GM23338 (cell line): ENCODE data around the gene GATA1. TPM values are rescaled to one million over a fixed set of nuclear protein-coding genes. Genes with fewer than 3 reads are reported as not detected.

Experiments used
- CREB1 ChIP-seq: fragments of 250-450 bp; sonication (Bioruptor Pico); IDR thresholded peaks from 2 replicates; pipeline ENCODE4 v1.5.0; 2020; ENCODE audit warnings: low read depth, mild to moderate bottlenecking, moderate library complexity
- CTCF ChIP-seq, 2 experiments: fragments of 200-600 bp in 1 of 2; sonication (generic) in 1 of 2; conservative IDR thresholded peaks; 2 replicates each; pipeline versions ENCODE4 v1.5.1 to v1.6.1; 2016 to 2017; ENCODE audit warnings: antibody characterized with exemption in 2 of 2, low read depth in 2 of 2, mild to moderate bottlenecking in 2 of 2, moderate library complexity in 1 of 2
- EZH2 ChIP-seq: fragments of 200-600 bp; sonication (generic); IDR thresholded peaks from one replicate; pipeline ENCODE4 v1.8.0; 2017; ENCODE audit warnings: antibody characterized with exemption, mild to moderate bottlenecking, low read depth; ENCODE audit not compliant: unreplicated experiment
- NANOG ChIP-seq: IDR thresholded peaks from 2 replicates; pipeline ENCODE4 v1.6.1; 2016; ENCODE audit warnings: antibody characterized with exemption, borderline replicate concordance
- STAT1 ChIP-seq: IDR thresholded peaks from one replicate; pipeline ENCODE4 v1.6.1; 2016; ENCODE audit warnings: antibody characterized with exemption; ENCODE audit not compliant: unreplicated experiment
- ZNF114 ChIP-seq: fragments of 250-450 bp; sonication (Bioruptor Pico); IDR thresholded peaks from 2 replicates; pipeline ENCODE4 v1.5.0; 2020; ENCODE audit warnings: mild to moderate bottlenecking, moderate library complexity
- ZNF331 ChIP-seq: fragments of 250-450 bp; sonication (Bioruptor Pico); IDR thresholded peaks from 2 replicates; pipeline ENCODE4 v1.5.0; 2020; ENCODE audit warnings: low read depth, mild to moderate bottlenecking, moderate library complexity
- polyA plus RNA-seq: library from polyadenylated mRNA; unstranded; fragments of >200 nt; fragmentation: Nextera tagmentation; extraction: Ambion mirVana; gene quantifications from 2 replicates; pipeline ENCODE4 v1.2.1, GENCODE V29; 2016
- total RNA-seq: library from RNA; depleted of rRNA; stranded (reverse); fragments of >200 nt; shearing (Covaris generic); gene quantifications from 2 replicates; pipeline ENCODE4 v1.2.3, GENCODE V29; 2014
- TF ChIP-seq, protein P1 (sequence below): fragments of 250-450 bp; sonication (Bioruptor Pico); IDR thresholded peaks from 2 replicates; pipeline ENCODE4 v1.5.0; 2020; ENCODE audit warnings: mild to moderate bottlenecking, moderate library complexity
- TF ChIP-seq, protein P2 (sequence below): IDR thresholded peaks from 2 replicates; pipeline ENCODE4 v1.6.1; 2016; ENCODE audit warnings: antibody characterized with exemption

GATA1 gene
- total and polyA plus RNA-seq, 2 experiments from 2014 or later: not detected

DNA sequence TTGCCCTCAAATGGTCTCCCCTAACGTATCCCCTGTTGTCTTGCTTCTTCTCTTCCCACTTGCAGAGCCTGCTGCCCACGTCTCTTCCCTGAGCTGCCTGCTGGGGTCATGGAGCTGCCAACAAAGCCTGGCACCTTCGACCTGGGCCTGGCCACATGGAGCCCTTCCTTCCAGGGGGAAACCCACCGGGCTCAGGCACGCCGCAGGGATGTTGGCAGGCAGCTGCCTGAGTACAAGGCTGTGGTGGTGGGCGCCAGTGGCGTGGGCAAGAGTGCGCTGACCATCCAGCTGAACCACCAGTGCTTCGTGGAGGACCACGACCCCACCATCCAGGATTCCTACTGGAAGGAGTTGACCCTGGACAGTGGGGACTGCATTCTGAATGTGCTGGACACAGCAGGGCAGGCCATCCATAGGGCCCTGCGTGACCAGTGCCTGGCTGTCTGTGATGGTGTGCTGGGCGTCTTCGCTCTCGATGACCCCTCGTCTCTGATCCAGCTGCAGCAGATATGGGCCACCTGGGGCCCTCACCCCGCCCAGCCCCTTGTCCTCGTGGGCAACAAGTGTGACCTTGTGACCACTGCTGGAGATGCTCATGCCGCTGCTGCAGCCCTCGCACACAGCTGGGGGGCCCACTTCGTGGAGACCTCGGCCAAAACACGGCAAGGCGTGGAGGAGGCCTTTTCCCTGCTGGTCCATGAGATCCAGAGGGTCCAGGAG is 42.8 kb downstream of the GATA1 start (continued):
- TF ChIP-seq, protein P1, sequence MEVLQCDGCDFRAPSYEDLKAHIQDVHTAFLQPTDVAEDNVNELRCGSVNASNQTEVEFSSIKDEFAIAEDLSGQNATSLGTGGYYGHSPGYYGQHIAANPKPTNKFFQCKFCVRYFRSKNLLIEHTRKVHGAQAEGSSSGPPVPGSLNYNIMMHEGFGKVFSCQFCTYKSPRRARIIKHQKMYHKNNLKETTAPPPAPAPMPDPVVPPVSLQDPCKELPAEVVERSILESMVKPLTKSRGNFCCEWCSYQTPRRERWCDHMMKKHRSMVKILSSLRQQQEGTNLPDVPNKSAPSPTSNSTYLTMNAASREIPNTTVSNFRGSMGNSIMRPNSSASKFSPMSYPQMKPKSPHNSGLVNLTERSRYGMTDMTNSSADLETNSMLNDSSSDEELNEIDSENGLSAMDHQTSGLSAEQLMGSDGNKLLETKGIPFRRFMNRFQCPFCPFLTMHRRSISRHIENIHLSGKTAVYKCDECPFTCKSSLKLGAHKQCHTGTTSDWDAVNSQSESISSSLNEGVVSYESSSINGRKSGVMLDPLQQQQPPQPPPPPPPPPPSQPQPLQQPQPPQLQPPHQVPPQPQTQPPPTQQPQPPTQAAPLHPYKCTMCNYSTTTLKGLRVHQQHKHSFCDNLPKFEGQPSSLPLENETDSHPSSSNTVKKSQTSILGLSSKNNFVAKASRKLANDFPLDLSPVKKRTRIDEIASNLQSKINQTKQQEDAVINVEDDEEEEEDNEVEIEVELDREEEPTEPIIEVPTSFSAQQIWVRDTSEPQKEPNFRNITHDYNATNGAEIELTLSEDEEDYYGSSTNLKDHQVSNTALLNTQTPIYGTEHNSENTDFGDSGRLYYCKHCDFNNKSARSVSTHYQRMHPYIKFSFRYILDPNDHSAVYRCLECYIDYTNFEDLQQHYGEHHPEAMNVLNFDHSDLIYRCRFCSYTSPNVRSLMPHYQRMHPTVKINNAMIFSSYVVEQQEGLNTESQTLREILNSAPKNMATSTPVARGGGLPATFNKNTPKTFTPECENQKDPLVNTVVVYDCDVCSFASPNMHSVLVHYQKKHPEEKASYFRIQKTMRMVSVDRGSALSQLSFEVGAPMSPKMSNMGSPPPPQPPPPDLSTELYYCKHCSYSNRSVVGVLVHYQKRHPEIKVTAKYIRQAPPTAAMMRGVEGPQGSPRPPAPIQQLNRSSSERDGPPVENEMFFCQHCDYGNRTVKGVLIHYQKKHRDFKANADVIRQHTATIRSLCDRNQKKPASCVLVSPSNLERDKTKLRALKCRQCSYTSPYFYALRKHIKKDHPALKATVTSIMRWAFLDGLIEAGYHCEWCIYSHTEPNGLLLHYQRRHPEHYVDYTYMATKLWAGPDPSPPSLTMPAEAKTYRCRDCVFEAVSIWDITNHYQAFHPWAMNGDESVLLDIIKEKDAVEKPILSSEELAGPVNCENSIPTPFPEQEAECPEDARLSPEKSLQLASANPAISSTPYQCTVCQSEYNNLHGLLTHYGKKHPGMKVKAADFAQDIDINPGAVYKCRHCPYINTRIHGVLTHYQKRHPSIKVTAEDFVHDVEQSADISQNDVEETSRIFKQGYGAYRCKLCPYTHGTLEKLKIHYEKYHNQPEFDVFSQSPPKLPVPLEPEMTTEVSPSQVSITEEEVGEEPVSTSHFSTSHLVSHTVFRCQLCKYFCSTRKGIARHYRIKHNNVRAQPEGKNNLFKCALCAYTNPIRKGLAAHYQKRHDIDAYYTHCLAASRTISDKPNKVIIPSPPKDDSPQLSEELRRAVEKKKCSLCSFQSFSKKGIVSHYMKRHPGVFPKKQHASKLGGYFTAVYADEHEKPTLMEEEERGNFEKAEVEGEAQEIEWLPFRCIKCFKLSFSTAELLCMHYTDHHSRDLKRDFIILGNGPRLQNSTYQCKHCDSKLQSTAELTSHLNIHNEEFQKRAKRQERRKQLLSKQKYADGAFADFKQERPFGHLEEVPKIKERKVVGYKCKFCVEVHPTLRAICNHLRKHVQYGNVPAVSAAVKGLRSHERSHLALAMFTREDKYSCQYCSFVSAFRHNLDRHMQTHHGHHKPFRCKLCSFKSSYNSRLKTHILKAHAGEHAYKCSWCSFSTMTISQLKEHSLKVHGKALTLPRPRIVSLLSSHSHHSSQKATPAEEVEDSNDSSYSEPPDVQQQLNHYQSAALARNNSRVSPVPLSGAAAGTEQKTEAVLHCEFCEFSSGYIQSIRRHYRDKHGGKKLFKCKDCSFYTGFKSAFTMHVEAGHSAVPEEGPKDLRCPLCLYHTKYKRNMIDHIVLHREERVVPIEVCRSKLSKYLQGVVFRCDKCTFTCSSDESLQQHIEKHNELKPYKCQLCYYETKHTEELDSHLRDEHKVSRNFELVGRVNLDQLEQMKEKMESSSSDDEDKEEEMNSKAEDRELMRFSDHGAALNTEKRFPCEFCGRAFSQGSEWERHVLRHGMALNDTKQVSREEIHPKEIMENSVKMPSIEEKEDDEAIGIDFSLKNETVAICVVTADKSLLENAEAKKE (CRISPR knock-in tag): no peak
- no peak for TF ChIP-seq STAT1
- no peak for TF ChIP-seq NANOG
- TF ChIP-seq, protein P2, sequence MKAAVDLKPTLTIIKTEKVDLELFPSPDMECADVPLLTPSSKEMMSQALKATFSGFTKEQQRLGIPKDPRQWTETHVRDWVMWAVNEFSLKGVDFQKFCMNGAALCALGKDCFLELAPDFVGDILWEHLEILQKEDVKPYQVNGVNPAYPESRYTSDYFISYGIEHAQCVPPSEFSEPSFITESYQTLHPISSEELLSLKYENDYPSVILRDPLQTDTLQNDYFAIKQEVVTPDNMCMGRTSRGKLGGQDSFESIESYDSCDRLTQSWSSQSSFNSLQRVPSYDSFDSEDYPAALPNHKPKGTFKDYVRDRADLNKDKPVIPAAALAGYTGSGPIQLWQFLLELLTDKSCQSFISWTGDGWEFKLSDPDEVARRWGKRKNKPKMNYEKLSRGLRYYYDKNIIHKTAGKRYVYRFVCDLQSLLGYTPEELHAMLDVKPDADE: no peak
- no peak for TF ChIP-seq ZNF114 (CRISPR knock-in tag)
- no peak for TF ChIP-seq EZH2
- no peak for TF ChIP-seq CREB1 (CRISPR knock-in tag)
- no peak for TF ChIP-seq CTCF (conservative IDR thresholded peaks at IDR 0.05; ENCODE audit: low read depth in 2 of 2)
- no peak for TF ChIP-seq ZNF331 (CRISPR knock-in tag)
